Glutamatergic neuron (in vitro differentiated cells): ENCODE measurements around the gene NRF1. TPM values are rescaled to one million over a fixed set of nuclear protein-coding genes. Genes with fewer than 3 reads are reported as not detected.

ENCODE experiments used
- DNase-seq: peaks from one replicate; pipeline ENCODE4 v3.0.0; 2022
- H3K27ac Mint-ChIP-seq: one replicate; pipeline ENCODE4 v1.8.0; 2020; ENCODE audit warnings: mild to moderate bottlenecking, mixed read lengths, inconsistent platforms; ENCODE audit not compliant: unreplicated experiment
- H3K27me3 Mint-ChIP-seq: one replicate; pipeline ENCODE4 v1.8.0; 2020; ENCODE audit warnings: mild to moderate bottlenecking, moderate library complexity, mixed read lengths, inconsistent platforms; ENCODE audit not compliant: unreplicated experiment
- H3K36me3 Mint-ChIP-seq: one replicate; pipeline ENCODE4 v1.8.0; 2020; ENCODE audit warnings: mild to moderate bottlenecking, mixed read lengths, inconsistent platforms; ENCODE audit not compliant: unreplicated experiment
- H3K4me1 Mint-ChIP-seq: one replicate; pipeline ENCODE4 v1.8.0; 2020; ENCODE audit warnings: mild to moderate bottlenecking, low read depth, mixed read lengths, inconsistent platforms; ENCODE audit not compliant: unreplicated experiment
- H3K4me3 Mint-ChIP-seq: one replicate; pipeline ENCODE4 v1.8.0; 2020; ENCODE audit warnings: mild to moderate bottlenecking, mixed read lengths, inconsistent platforms; ENCODE audit not compliant: unreplicated experiment
- H3K9me3 Mint-ChIP-seq: one replicate; pipeline ENCODE4 v1.8.0; 2020; ENCODE audit warnings: mild to moderate bottlenecking, moderate library complexity, mixed read lengths, inconsistent platforms; ENCODE audit not compliant: unreplicated experiment
- CTCF ChIP-seq: fragments of 200-600 bp; sonication (generic); IDR thresholded peaks from one replicate; pipeline ENCODE4 v1.5.0; 2021; ENCODE audit not compliant: partially characterized antibody, unreplicated experiment
- total RNA-seq: library from RNA; stranded (reverse); fragmentation: NEBNext Ultra II Directional; extraction: Animal tissue kit (Norgen Biotek cat#: 25700); gene quantifications from one replicate; pipeline ENCODE4 v1.2.1, GENCODE V29; 2021; ENCODE audit not compliant: unreplicated experiment

The NRF1 gene
- total RNA-seq, 1 donor from 2014 or later, result 16.4 TPM

GRCh38 chr7:129646369-129647021 lies 35.0 kb downstream of the NRF1 start:
- no peak for TF ChIP-seq CTCF
- Mint-ChIP-seq H3K27ac (no peak overlapping the region), H3K36me3 (no peaks in the 10 kb centered on the region), H3K4me3 (no peak overlapping the region), H3K27me3 (no peaks in the 10 kb centered on the region), H3K9me3 (no peaks in the 10 kb centered on the region), H3K4me1 (peaks cover 13% of the 10 kb centered on the region)
- DNase-seq, result no peak

- Mint-ChIP-seq H3K4me3 (no peak overlapping the region), H3K27ac (no peak overlapping the region), H3K27me3 (no peaks in the 10 kb centered on the region), H3K9me3 (no peaks in the 10 kb centered on the region), H3K4me1 (peaks cover 2% of the 10 kb centered on the region), H3K36me3 (no peaks in the 10 kb centered on the region)
- DNase-seq, result no peak
- no peak for TF ChIP-seq CTCF
These were observed 37.7 kb downstream of the NRF1 start for GRCh38 chr7:129649128-129649690.

- TF ChIP-seq CTCF, result no peak
- no peak overlapping the region for H3K4me3 Mint-ChIP-seq
- DNase-seq, result no peak
- peaks cover 2% of the 10 kb centered on the region for H3K27me3 Mint-ChIP-seq
- no peaks in the 10 kb centered on the region for H3K9me3 Mint-ChIP-seq
- H3K4me1 Mint-ChIP-seq, result peaks cover 2% of the 10 kb centered on the region
- H3K27ac Mint-ChIP-seq, result no peak overlapping the region
- H3K36me3 Mint-ChIP-seq, result no peaks in the 10 kb centered on the region
These were observed 38.7 kb downstream of the NRF1 start for GRCh38 chr7:129650056-129650758.

- Mint-ChIP-seq H3K4me1 (peaks cover 2% of the 10 kb centered on the region), H3K36me3 (no peaks in the 10 kb centered on the region), H3K27ac (no peak overlapping the region), H3K27me3 (peaks cover 2% of the 10 kb centered on the region), H3K4me3 (no peak overlapping the region), H3K9me3 (no peaks in the 10 kb centered on the region)
- no peak for TF ChIP-seq CTCF
- DNase-seq, result no peak
These were observed 41.4 kb downstream of the NRF1 start for GRCh38 chr7:129652914-129653313.

GRCh38 chr7:129655811-129656210 lies 44.3 kb downstream of the NRF1 start:
- no peak overlapping the region for H3K4me3 Mint-ChIP-seq
- no peak for DNase-seq
- no peaks in the 10 kb centered on the region for H3K4me1 Mint-ChIP-seq
- no peak for TF ChIP-seq CTCF
- H3K9me3 Mint-ChIP-seq, result peaks cover 2% of the 10 kb centered on the region
- H3K27me3 Mint-ChIP-seq, result peaks cover 2% of the 10 kb centered on the region
- H3K36me3 Mint-ChIP-seq, result peaks cover 14% of the 10 kb centered on the region
- H3K27ac Mint-ChIP-seq, result no peak overlapping the region
